Urothelium cell line (cell line): ENCODE data around the gene SFT2D1.

ENCODE experiments used
- DNase-seq: peaks from one replicate; pipeline ENCODE4 v3.0.0; 2011; ENCODE audit warnings: low spot score, mixed read lengths
- FAIRE-seq: peaks from 2 replicates; lab custom pipeline; 2011; peaks lifted over from hg19 to GRCh38; lab: Jason Lieb, UNC

The SFT2D1 gene

GRCh38 chr6:166282394-166283032, 59.8 kb downstream of the SFT2D1 start:
- FAIRE-seq (no peak), DNase-seq (no peak)

GRCh38 chr6:166281104-166281503, 61.2 kb downstream of the SFT2D1 start:
- no peak for FAIRE-seq

GRCh38 chr6:166279393-166279679, 63.0 kb downstream of the SFT2D1 start:
- FAIRE-seq (no peak), DNase-seq (no peak)

More at GRCh38 chr6:166281104-166281503, 61.2 kb downstream of the SFT2D1 start:
- DNase-seq, result no peak

GRCh38 chr6:166278579-166279392, 63.6 kb downstream of the SFT2D1 start:
- DNase-seq (no peak), FAIRE-seq (peak; percentile 44)

- FAIRE-seq, result no peak
Measured at GRCh38 chr6:166277892-166278578, 64.3 kb downstream of the SFT2D1 start.

GRCh38 chr6:166277018-166277417, 65.3 kb downstream of the SFT2D1 start:
- DNase-seq (peak; percentile 20), FAIRE-seq (no peak)

More at GRCh38 chr6:166277892-166278578, 64.3 kb downstream of the SFT2D1 start:
- no peak for DNase-seq

GRCh38 chr6:166275714-166276166, 66.6 kb downstream of the SFT2D1 start:
- FAIRE-seq (no peak), DNase-seq (peak; percentile 78)

- peak; percentile 17 for FAIRE-seq
- DNase-seq, result no peak
Measured at GRCh38 chr6:166274739-166275370, 67.5 kb downstream of the SFT2D1 start.

GRCh38 chr6:166274163-166274562, 68.2 kb downstream of the SFT2D1 start:
- DNase-seq (no peak), FAIRE-seq (peak; percentile 59)

GRCh38 chr6:166271376-166271765, 71.0 kb downstream of the SFT2D1 start:
- FAIRE-seq (no peak), DNase-seq (no peak)

GRCh38 chr6:166270706-166271375, 71.5 kb downstream of the SFT2D1 start:
- DNase-seq (no peak), FAIRE-seq (no peak)
